SU-DHL-6 (cell line): ENCODE data around the gene PHYHD1.

Experiments used
- H2AFZ ChIP-seq: fragments of 200-600 bp; sonication (generic); 2 replicates; pipeline ENCODE4 v1.6.1; 2014; ENCODE audit warnings: low read depth, mild to moderate bottlenecking, moderate library complexity, mixed read lengths, antibody characterized with exemption, low read length; ENCODE audit not compliant: severe bottlenecking
- H3F3A ChIP-seq: fragments of 200-600 bp; shearing (Covaris generic); 2 replicates; pipeline ENCODE4 v1.6.0; 2016; ENCODE audit warnings: antibody characterized with exemption, mild to moderate bottlenecking; ENCODE audit not compliant: insufficient read depth
- H3K27ac ChIP-seq: fragments of 200-600 bp; sonication (generic); 2 replicates; pipeline ENCODE4 v1.5.1; 2016; ENCODE audit warnings: low read depth, mild to moderate bottlenecking, low read length, moderate library complexity, mixed read lengths
- H3K27me3 ChIP-seq: fragments of 200-600 bp; sonication (generic), shearing (Covaris generic); 2 replicates; pipeline ENCODE4 v1.6.0; 2014; ENCODE audit warnings: mild to moderate bottlenecking, low read length
- H3K36me3 ChIP-seq: fragments of 200-600 bp; sonication (generic); 2 replicates; pipeline ENCODE4 v1.6.1; 2014; ENCODE audit warnings: mild to moderate bottlenecking, low read length, mixed read lengths
- H3K4me2 ChIP-seq: fragments of 300-600, 200-600 bp; shearing (Covaris generic), sonication (generic); 2 replicates; pipeline ENCODE4 v1.6.0; 2014; ENCODE audit warnings: low read length, low read depth, mild to moderate bottlenecking; ENCODE audit not compliant: poor library complexity, severe bottlenecking
- H3K4me3 ChIP-seq: fragments of 200-600 bp; sonication (generic); 2 replicates; pipeline ENCODE4 v1.5.1; 2014; ENCODE audit warnings: antibody characterized with exemption, low read length, mild to moderate bottlenecking, mixed read lengths; ENCODE audit not compliant: insufficient read depth, poor library complexity, severe bottlenecking
- H3K79me2 ChIP-seq: fragments of 200-600 bp; sonication (generic); 2 replicates; pipeline ENCODE4 v1.6.1; 2014; ENCODE audit warnings: mild to moderate bottlenecking, low read length, moderate library complexity; ENCODE audit not compliant: insufficient read depth
- H3K9ac ChIP-seq: fragments of 200-600 bp; sonication (generic); 2 replicates; pipeline ENCODE4 v1.7.0; 2014; ENCODE audit warnings: mild to moderate bottlenecking, low read length
- H3K9me2 ChIP-seq: fragments of 200-600 bp; sonication (generic); replicated peaks from 2 replicates; pipeline ENCODE4 v1.6.1; 2014; ENCODE audit warnings: low read length; ENCODE audit not compliant: insufficient read depth
- H3K9me3 ChIP-seq: fragments of 200-600 bp; sonication (generic); 2 replicates; pipeline ENCODE4 v1.6.1; 2014; ENCODE audit warnings: low read length, mixed read lengths; ENCODE audit not compliant: insufficient read depth
- H4K20me1 ChIP-seq: fragments of 200-600 bp; sonication (generic); 2 replicates; pipeline ENCODE4 v1.6.1; 2014; ENCODE audit warnings: low read depth, mild to moderate bottlenecking, antibody characterized with exemption, low read length, moderate library complexity, mixed read lengths
- EZH2phosphoT487 ChIP-seq: fragments of 200-600 bp; sonication (generic), shearing (Covaris generic); conservative IDR thresholded peaks from 2 replicates; pipeline ENCODE4 v1.6.1; 2018; ENCODE audit warnings: mild to moderate bottlenecking, antibody characterized with exemption, low read length, moderate library complexity, mixed read lengths
- TF ChIP-seq, protein P1 (sequence below): fragments of 200-600 bp; sonication (generic); IDR thresholded peaks from one replicate; pipeline ENCODE4 v1.5.1; 2017; ENCODE audit warnings: antibody characterized with exemption, mild to moderate bottlenecking, low read length, moderate library complexity; ENCODE audit not compliant: insufficient read depth, poor library complexity, severe bottlenecking

PHYHD1 gene

DNA sequence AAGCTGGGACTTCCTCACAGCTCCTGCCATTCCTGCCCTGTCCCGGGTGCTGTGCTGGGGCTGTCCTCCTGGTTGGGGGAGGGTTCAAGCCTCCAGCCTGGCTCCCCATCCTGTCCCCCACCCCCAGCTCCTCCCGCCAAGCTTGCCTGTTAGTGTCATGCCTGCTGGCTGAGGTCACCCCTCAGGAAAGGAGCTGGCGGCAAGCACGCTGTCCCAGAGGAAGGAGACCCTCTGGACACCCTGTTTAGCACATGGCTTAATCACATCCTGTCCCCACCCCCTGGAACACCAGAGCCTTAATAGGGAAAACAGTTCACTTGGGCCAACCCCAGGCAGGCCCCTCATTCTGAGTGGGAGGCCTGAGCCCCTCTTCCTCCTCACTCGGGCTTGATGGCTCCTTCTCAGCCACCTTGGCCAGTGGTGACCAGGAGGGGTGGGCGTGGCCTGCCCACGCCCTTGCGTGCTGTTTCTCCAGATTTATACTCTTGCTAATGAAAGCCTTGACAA lies 9.2 kb upstream of the PHYHD1 start:
- no peaks in the 10 kb centered on the region for H4K20me1 ChIP-seq
- no peaks in the 10 kb centered on the region for H3K36me3 ChIP-seq

DNA sequence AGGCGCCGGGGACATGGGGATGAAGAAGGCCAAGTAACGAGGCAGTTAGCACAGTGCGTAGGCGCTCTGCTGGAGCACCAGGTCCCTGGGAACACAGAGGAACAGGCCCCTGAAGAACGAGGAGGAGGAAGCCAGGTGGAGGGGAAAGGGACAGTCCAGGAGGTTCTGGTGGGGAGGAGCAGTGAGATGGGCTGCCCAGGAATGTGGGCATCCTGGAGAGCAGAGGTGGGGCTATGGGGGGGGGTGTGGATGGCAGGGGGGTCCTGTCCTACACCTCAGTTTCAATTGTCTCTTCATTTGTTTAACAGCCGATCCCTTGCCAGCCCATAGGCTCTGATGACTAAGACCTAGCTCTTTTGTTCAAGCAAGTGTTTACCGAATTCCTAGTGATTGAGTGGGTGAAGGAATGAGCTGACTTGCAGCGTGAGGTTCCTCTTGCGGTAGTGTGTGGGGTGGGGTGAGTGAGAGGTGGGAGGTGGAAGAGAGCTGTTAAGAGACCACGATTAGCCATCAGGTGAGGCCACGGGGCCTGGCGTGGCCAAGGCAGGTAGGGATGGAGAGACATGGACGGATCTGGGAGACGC lies 8.4 kb upstream of the PHYHD1 start:
- H3K27me3 ChIP-seq: no peaks in the 10 kb centered on the region
- no peaks in the 10 kb centered on the region for H3K9me3 ChIP-seq
- H3F3A ChIP-seq: no peaks in the 10 kb centered on the region
- no peaks in the 10 kb centered on the region for H3K9me2 ChIP-seq
- no peak overlapping the region for H3K9ac ChIP-seq
- no peaks in the 10 kb centered on the region for H4K20me1 ChIP-seq
- no peak overlapping the region for H3K4me3 ChIP-seq
- no peak overlapping the region for H3K27ac ChIP-seq
- no peak overlapping the region for H3K4me2 ChIP-seq
- no peak for TF ChIP-seq EZH2phosphoT487
- TF ChIP-seq, protein P1, sequence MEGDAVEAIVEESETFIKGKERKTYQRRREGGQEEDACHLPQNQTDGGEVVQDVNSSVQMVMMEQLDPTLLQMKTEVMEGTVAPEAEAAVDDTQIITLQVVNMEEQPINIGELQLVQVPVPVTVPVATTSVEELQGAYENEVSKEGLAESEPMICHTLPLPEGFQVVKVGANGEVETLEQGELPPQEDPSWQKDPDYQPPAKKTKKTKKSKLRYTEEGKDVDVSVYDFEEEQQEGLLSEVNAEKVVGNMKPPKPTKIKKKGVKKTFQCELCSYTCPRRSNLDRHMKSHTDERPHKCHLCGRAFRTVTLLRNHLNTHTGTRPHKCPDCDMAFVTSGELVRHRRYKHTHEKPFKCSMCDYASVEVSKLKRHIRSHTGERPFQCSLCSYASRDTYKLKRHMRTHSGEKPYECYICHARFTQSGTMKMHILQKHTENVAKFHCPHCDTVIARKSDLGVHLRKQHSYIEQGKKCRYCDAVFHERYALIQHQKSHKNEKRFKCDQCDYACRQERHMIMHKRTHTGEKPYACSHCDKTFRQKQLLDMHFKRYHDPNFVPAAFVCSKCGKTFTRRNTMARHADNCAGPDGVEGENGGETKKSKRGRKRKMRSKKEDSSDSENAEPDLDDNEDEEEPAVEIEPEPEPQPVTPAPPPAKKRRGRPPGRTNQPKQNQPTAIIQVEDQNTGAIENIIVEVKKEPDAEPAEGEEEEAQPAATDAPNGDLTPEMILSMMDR: no peak
- no peaks in the 10 kb centered on the region for H3K36me3 ChIP-seq
- H2AFZ ChIP-seq: no peak overlapping the region
- peaks cover 22% of the 10 kb centered on the region for H3K79me2 ChIP-seq

More for the DNA sequence above, 9.2 kb upstream of the PHYHD1 start:
- TF ChIP-seq, protein P1: no peak
- no peak for TF ChIP-seq EZH2phosphoT487
- Histone ChIP-seq H3K4me3 (no peak overlapping the region), H3K27me3 (no peaks in the 10 kb centered on the region), H3K79me2 (peaks cover 22% of the 10 kb centered on the region), H3K27ac (no peak overlapping the region), H3K9me2 (no peaks in the 10 kb centered on the region), H2AFZ (no peak overlapping the region), H3K4me2 (no peak overlapping the region), H3K9me3 (no peaks in the 10 kb centered on the region), H3F3A (no peaks in the 10 kb centered on the region), H3K9ac (no peak overlapping the region)

DNA sequence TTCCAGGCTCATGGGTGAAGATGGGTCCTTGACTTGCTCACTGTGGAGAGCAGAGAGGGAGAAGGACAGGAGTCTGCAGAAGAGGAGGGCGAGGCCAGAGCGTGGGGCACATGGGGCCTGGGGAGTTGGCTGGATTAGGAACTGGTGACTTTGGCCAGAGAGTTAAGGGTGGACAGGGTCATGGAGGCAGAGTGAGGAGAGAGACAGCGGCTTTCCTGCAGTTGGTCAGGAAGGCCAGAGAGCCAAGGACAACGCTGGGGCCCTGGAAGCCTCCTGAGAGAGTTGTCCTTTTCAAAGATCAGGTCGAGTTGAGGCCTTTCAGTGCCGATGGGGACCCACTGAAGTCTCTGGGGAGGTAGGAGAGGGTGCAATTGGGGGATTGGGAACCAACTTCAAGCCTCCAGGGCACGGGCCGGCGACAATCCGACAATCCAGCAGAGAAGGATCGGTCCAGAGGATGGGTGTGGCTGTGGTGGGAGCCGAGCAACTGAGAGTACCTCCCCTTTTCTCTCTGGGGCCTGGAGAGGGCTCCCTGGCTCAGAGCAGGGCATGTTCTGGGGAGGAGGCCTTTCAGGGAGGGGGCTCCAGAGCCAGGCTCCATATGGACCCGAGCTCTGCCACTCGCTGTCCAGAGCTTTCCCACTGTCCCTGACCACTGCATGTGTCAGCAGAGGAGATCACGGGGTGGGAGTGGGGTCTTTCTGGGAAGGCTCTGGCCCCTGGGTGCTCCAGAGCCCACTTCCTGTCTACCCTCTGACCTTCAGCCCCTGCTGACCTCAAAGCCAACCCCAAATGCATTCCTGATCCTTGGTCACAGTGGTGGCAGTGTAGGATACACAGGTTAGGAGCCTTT lies 7.5 kb upstream of the PHYHD1 start:
- Histone ChIP-seq H3K9me3 (no peaks in the 10 kb centered on the region), H3K36me3 (no peaks in the 10 kb centered on the region), H3K4me3 (no peak overlapping the region), H3K79me2 (peaks cover 22% of the 10 kb centered on the region), H3K27me3 (no peaks in the 10 kb centered on the region), H3K9ac (no peak overlapping the region), H3K9me2 (no peaks in the 10 kb centered on the region), H4K20me1 (no peaks in the 10 kb centered on the region), H3K4me2 (no peak overlapping the region), H3F3A (0 out of 2 replicates have a peak, but pooled peaks cover 6% of the 10 kb centered on the region), H3K27ac (no peak overlapping the region), H2AFZ (no peak overlapping the region)
- TF ChIP-seq EZH2phosphoT487: no peak
- TF ChIP-seq, protein P1: no peak
